ENCODE results near the gene SZT2.

- TF ChIP-seq CTCF (IDR thresholded peaks at IDR 0.05) (no peak), POLR2A (IDR thresholded peaks at IDR 0.05) (no peak), POLR2AphosphoS5 (IDR thresholded peaks at IDR 0.05) (no peak)
Measured at GRCh38 chr1:43495204-43495603, 105.5 kb downstream of the SZT2 start.
